Measurements from ENCODE around the gene GREB1L.
A peak's percentile ranks its signal among the peaks of the same experiment; 100 is the strongest.
"Not testable (repeated sequence)": the region's sequence is repeated elsewhere in the genome, so short reads cannot be mapped to it uniquely, and the experiment has no call there.

GREB1L gene

GRCh38 chr18:21300035-21300907 is 58.2 kb downstream of the GREB1L start:
- peak in 1 of 2 experiments; percentile 9 for DNase-seq (ENCODE audit: low read depth in 1 of 2, low spot score in 1 of 2)
- in situ Hi-C loops (cut with HindIII; ENCODE audit: low pct_unique_long_range_greater_than_20kb, low sequenced_read_pairs), result no loop called here
- no peak for TF ChIP-seq JUND (IDR thresholded peaks at IDR 0.05; ENCODE audit: low read depth)

GRCh38 chr18:21300908-21301200 is 58.8 kb downstream of the GREB1L start:
- in situ Hi-C loops (cut with HindIII; ENCODE audit: low pct_unique_long_range_greater_than_20kb, low sequenced_read_pairs), result no loop called here
- TF ChIP-seq JUND (IDR thresholded peaks at IDR 0.05; ENCODE audit: low read depth), result no peak
- DNase-seq (ENCODE audit: low read depth in 1 of 2, low spot score in 1 of 2), result no peak

- TF ChIP-seq JUND (IDR thresholded peaks at IDR 0.05; ENCODE audit: low read depth), result no peak
- in situ Hi-C loops (cut with HindIII; ENCODE audit: low pct_unique_long_range_greater_than_20kb, low sequenced_read_pairs), result no loop called here
- DNase-seq (ENCODE audit: low read depth in 1 of 2, low spot score in 1 of 2), result no peak
Measured at GRCh38 chr18:21303445-21303844, 61.4 kb downstream of the GREB1L start.

GRCh38 chr18:21303895-21304294 is 61.9 kb downstream of the GREB1L start:
- in situ Hi-C loops (cut with HindIII; ENCODE audit: low pct_unique_long_range_greater_than_20kb, low sequenced_read_pairs), result no loop called here
- TF ChIP-seq JUND (IDR thresholded peaks at IDR 0.05; ENCODE audit: low read depth), result no peak
- DNase-seq (ENCODE audit: low read depth in 1 of 2, low spot score in 1 of 2), result no peak

GRCh38 chr18:21305621-21306020 is 63.6 kb downstream of the GREB1L start:
- TF ChIP-seq JUND (IDR thresholded peaks at IDR 0.05; ENCODE audit: low read depth), result no peak
- no peak for DNase-seq (ENCODE audit: low read depth in 1 of 2, low spot score in 1 of 2)
- in situ Hi-C loops (cut with HindIII; ENCODE audit: low pct_unique_long_range_greater_than_20kb, low sequenced_read_pairs), result no loop called here

GRCh38 chr18:21306368-21306767 is 64.3 kb downstream of the GREB1L start:
- DNase-seq (ENCODE audit: low read depth in 1 of 2, low spot score in 1 of 2), result no peak
- no peak for TF ChIP-seq JUND (IDR thresholded peaks at IDR 0.05; ENCODE audit: low read depth)
- in situ Hi-C loops (cut with HindIII; ENCODE audit: low pct_unique_long_range_greater_than_20kb, low sequenced_read_pairs), result no loop called here

GRCh38 chr18:21307578-21307977 is 65.5 kb downstream of the GREB1L start:
- TF ChIP-seq JUND (IDR thresholded peaks at IDR 0.05; ENCODE audit: low read depth), result no peak
- DNase-seq (ENCODE audit: low read depth in 1 of 2, low spot score in 1 of 2), result no peak
- in situ Hi-C loops (cut with HindIII; ENCODE audit: low pct_unique_long_range_greater_than_20kb, low sequenced_read_pairs), result no loop called here

- no peak for TF ChIP-seq JUND (IDR thresholded peaks at IDR 0.05; ENCODE audit: low read depth)
- in situ Hi-C loops (cut with HindIII; ENCODE audit: low pct_unique_long_range_greater_than_20kb, low sequenced_read_pairs), result no loop called here
Measured at GRCh38 chr18:21309248-21309647, 67.2 kb downstream of the GREB1L start.

GRCh38 chr18:21311980-21312379 is 69.9 kb downstream of the GREB1L start:
- in situ Hi-C loops (cut with HindIII; ENCODE audit: low pct_unique_long_range_greater_than_20kb, low sequenced_read_pairs); DNase-seq (ENCODE audit: low read depth in 1 of 2, low spot score in 1 of 2): not testable (repeated sequence)

More at GRCh38 chr18:21309248-21309647, 67.2 kb downstream of the GREB1L start:
- DNase-seq (ENCODE audit: low read depth in 1 of 2, low spot score in 1 of 2), result no peak

- no peak for TF ChIP-seq JUND (IDR thresholded peaks at IDR 0.05; ENCODE audit: low read depth)
- no peak for DNase-seq (ENCODE audit: low read depth in 1 of 2, low spot score in 1 of 2)
- in situ Hi-C loops (cut with HindIII; ENCODE audit: low pct_unique_long_range_greater_than_20kb, low sequenced_read_pairs), result no loop called here
Measured at GRCh38 chr18:21313576-21313975, 71.5 kb downstream of the GREB1L start.

- TF ChIP-seq JUND (IDR thresholded peaks at IDR 0.05; ENCODE audit: low read depth), result no peak
- in situ Hi-C loops (cut with HindIII; ENCODE audit: low pct_unique_long_range_greater_than_20kb, low sequenced_read_pairs), result no loop called here
- DNase-seq (ENCODE audit: low read depth in 1 of 2, low spot score in 1 of 2), result no peak
Measured at GRCh38 chr18:21314724-21315123, 72.7 kb downstream of the GREB1L start.

- DNase-seq (ENCODE audit: low read depth in 1 of 2, low spot score in 1 of 2); in situ Hi-C loops (cut with HindIII; ENCODE audit: low pct_unique_long_range_greater_than_20kb, low sequenced_read_pairs): not testable (repeated sequence)
Measured at GRCh38 chr18:21315126-21315525, 73.1 kb downstream of the GREB1L start.

GRCh38 chr18:21315741-21316197 is 73.7 kb downstream of the GREB1L start:
- in situ Hi-C loops (cut with HindIII; ENCODE audit: low pct_unique_long_range_greater_than_20kb, low sequenced_read_pairs), result no loop called here
- DNase-seq (ENCODE audit: low read depth in 1 of 2, low spot score in 1 of 2), result peak in 1 of 2 experiments; percentile 44
- no peak for TF ChIP-seq JUND (IDR thresholded peaks at IDR 0.05; ENCODE audit: low read depth)

GRCh38 chr18:21316296-21316695 is 74.3 kb downstream of the GREB1L start:
- no peak for TF ChIP-seq JUND (IDR thresholded peaks at IDR 0.05; ENCODE audit: low read depth)
- in situ Hi-C loops (cut with HindIII; ENCODE audit: low pct_unique_long_range_greater_than_20kb, low sequenced_read_pairs), result no loop called here
- DNase-seq (ENCODE audit: low read depth in 1 of 2, low spot score in 1 of 2), result no peak
